ENCODE measurements around the gene SLC4A7.
"Not testable (repeated sequence)": the region's sequence is repeated elsewhere in the genome, so short reads cannot be mapped to it uniquely, and the experiment has no call there.

Gene SLC4A7
- total RNA-seq = 93.3 to 289 (median 165) reads per million in 9 experiments

DNA sequence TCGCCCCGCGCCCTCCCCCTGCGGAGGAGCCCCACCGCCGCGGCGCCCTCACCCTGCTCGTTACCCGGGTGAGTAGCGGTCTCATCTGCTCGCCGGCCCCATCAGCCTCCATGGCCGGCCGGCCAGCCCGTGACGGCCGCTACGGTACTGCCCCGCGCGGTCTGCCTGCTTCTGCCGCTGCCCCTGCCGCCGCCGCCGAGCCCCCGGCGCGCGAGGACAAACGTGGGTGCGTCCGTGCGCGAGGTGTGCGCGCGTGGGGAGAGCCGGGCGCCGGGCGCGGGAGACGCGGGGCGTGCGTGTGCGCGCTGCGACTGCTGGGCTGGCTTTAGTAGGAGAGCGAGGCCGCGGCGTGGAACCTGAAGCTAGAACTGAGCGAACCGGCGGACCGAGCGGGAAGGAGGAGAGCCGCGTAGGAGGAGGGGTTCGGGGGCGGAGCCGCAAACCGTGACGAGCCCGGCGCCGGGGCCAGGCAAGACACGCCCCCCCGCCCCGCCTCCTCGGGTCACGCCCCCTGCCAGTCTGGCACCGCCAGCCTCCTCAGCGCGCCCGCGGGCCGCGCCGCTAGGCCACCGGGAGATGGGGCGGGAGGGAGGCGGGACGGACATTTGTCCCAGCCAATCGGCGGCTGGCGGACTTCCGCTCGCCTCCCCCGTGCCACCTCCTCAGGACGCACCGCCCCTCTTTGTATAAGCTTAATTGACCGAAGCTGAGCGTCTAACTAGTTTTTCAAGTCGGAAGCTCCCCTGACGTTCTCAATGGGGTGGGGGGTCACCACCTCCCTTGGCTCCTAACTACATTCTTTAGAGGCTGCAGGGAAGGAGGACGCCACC, at the start of gene SLC4A7:
SLC4A7 (minus strand) TSS at position 370 of the 830 bp plus-strand sequence; CDS start at position 112, 258 bp downstream.
- H3K4me3 Mint-ChIP-seq = peak within 1 kb of the TSS; percentile 100
- no peaks in the 10 kb centered on the region for H3K9me3 Mint-ChIP-seq
- no peaks in the 10 kb centered on the region for H3K27me3 Mint-ChIP-seq
- peak; percentile 98 to 99 (median 98) for DNase-seq
- peak; percentile 87 for ATAC-seq (replicated peaks)
- peak within 1 kb of the TSS; percentile 97 to 98 for H3K27ac Mint-ChIP-seq
- peaks cover 19% of the 10 kb centered on the region for H3K36me3 Mint-ChIP-seq (ENCODE audit: insufficient read depth)
- H3K4me1 Mint-ChIP-seq (ENCODE audit: low read depth in 2 of 2) = peaks cover 37 to 45% of the 10 kb centered on the region in 2 donors

DNA sequence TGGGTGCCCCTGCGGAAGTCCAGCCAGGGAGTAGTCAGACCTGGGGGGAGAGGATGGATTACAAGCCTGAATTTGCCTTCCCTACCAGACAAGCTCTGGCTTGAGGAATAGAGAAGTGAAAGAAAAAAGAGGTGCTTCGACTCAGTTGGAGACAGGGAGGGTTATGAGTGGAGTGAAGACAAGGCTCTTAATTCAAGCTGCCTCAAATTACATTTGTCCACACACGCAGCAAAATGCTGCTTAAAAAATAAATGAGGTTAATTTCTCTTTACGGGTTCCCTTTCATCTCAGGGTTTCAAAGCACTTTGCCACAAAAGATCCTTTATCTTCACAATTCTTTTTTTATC, 49.0 kb upstream of the SLC4A7 start:
- Mint-ChIP-seq H3K27me3 (no peaks in the 10 kb centered on the region), H3K4me3 (peak overlapping the region in 1 of 2 donors; percentile 79), H3K27ac (peak overlapping the region; percentile 98 to 99), H3K4me1 (ENCODE audit: low read depth in 2 of 2) (peaks cover 15 to 26% of the 10 kb centered on the region in 2 donors), H3K9me3 (no peaks in the 10 kb centered on the region), H3K36me3 (ENCODE audit: insufficient read depth) (peaks cover 14% of the 10 kb centered on the region)
- no peak for ATAC-seq (replicated peaks)
- DNase-seq = no peak

GRCh38 chr3:27532426-27533260, 48.5 kb upstream of the SLC4A7 start:
- ATAC-seq (replicated peaks) (no peak), DNase-seq (no peak)
- H3K9me3 Mint-ChIP-seq = no peaks in the 10 kb centered on the region

DNA sequence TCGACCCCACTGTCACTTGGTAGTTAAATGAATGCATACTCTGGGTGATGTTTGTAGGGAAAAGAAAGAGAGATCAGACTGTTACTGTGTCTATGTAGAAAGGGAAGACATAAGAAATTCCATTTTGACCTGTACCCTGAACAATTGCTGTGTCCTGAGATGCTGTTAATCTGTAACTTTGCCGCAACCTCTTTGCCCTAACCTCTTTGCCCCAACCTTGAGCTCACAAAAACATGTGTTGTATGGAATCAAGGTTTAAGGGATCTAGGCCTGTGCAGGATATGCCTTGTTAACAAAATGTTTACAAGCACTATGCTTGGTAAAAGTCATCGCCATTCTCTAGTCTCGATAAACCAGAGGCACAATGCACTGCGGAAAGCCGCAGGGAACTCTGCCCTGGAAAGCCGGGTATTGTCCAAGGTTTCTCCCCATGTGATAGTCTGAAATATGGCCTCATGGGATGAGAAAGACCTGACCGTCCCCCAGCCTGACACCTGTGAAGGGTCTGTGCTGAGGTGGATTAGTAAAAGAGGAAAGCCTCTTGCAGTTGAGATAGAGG, 47.1 kb upstream of the SLC4A7 start:
- peaks cover 14% of the 10 kb centered on the region for H3K36me3 Mint-ChIP-seq (ENCODE audit: insufficient read depth)
- peak overlapping the region in 1 of 2 donors; percentile 14 for H3K27ac Mint-ChIP-seq
- H3K9me3 Mint-ChIP-seq; H3K27me3 Mint-ChIP-seq; DNase-seq; ATAC-seq (replicated peaks); H3K4me3 Mint-ChIP-seq: not testable (repeated sequence)
- H3K4me1 Mint-ChIP-seq (ENCODE audit: low read depth in 2 of 2) = peaks cover 15 to 35% of the 10 kb centered on the region in 2 donors

More at GRCh38 chr3:27532426-27533260, 48.5 kb upstream of the SLC4A7 start:
- peaks cover 15 to 26% of the 10 kb centered on the region in 2 donors for H3K4me1 Mint-ChIP-seq (ENCODE audit: low read depth in 2 of 2)
- no peak overlapping the region for H3K4me3 Mint-ChIP-seq
- H3K36me3 Mint-ChIP-seq (ENCODE audit: insufficient read depth) = peaks cover 14% of the 10 kb centered on the region
- H3K27ac Mint-ChIP-seq = peak overlapping the region; percentile 98 to 99
- H3K27me3 Mint-ChIP-seq = no peaks in the 10 kb centered on the region

DNA sequence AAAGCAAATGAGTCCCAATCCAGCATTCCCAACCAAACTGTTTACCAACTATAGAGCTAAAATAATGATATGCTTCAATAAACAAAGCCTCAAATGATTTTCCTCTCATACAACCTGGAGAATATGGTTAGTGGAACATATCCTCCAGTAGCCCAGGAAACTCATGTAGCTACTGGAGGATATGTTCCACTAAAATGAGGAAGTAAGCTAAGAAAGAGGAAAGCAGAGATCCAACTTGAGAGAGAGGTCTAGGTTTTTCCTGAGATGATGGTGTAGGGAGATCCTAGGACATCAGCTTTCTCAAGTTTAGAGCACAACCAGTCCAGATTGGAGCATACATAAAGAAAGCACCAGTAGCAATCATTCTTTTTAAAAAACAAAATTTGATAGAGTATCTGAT, 44.6 kb upstream of the SLC4A7 start:
- Mint-ChIP-seq H3K9me3 (no peaks in the 10 kb centered on the region), H3K36me3 (ENCODE audit: insufficient read depth) (no peaks in the 10 kb centered on the region)
- no peak for ATAC-seq (replicated peaks)

GRCh38 chr3:27526614-27527315, 42.6 kb upstream of the SLC4A7 start:
- Mint-ChIP-seq H3K36me3 (ENCODE audit: insufficient read depth) (no peaks in the 10 kb centered on the region), H3K27me3 (no peaks in the 10 kb centered on the region), H3K9me3 (no peaks in the 10 kb centered on the region), H3K4me1 (ENCODE audit: low read depth in 2 of 2) (peaks cover 0 to 12% of the 10 kb centered on the region in 2 donors), H3K4me3 (peak overlapping the region; percentile 36 to 64), H3K27ac (peak overlapping the region; percentile 68 to 93)
- ATAC-seq (replicated peaks) (peak; percentile 62), DNase-seq (no peak)

More for the DNA sequence above, 44.6 kb upstream of the SLC4A7 start:
- Mint-ChIP-seq H3K4me3 (no peak overlapping the region), H3K4me1 (ENCODE audit: low read depth in 2 of 2) (peaks cover 5 to 20% of the 10 kb centered on the region in 2 donors), H3K27ac (no peak overlapping the region), H3K27me3 (no peaks in the 10 kb centered on the region)
- no peak for DNase-seq

- no peaks in the 10 kb centered on the region for H3K36me3 Mint-ChIP-seq (ENCODE audit: insufficient read depth)
Observed at GRCh38 chr3:27521872-27522265, 37.7 kb upstream of the SLC4A7 start.

DNA sequence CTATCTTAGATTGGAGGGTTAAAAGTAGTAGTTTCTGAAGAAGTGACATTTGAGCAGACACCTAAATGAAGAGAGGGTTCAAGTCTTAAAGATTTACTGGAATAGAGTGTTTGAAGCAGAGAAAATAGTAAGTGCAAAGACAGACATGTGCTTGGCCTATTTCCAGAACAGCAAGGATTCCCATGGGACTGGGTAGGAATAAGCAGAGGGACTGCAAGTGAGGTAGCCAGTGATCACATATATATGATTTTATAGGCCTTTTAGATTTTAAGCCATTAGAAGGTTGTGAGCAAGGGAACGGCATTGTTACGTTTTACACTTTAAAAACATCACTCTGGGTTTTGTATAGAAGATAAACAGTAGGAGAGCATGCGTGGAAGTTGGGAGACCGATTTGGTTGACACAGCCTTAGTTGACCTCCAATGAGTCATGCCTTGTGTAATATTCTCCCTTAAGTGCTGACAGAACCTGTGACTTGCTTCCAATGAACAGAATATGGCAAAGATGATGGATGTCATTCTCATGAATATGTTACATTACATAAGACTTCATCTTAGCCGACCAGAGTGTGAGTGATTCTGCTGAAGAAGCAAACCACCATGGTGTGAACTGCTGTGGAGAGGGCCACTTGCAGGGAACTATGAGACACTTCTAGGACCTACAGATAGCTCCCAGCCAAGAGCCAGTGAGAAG, 37.1 kb upstream of the SLC4A7 start:
- H3K27me3 Mint-ChIP-seq = no peaks in the 10 kb centered on the region
- no peaks in the 10 kb centered on the region for H3K9me3 Mint-ChIP-seq
- ATAC-seq (replicated peaks) (peak; percentile 29), DNase-seq (no peak)
- H3K36me3 Mint-ChIP-seq (ENCODE audit: insufficient read depth) = no peaks in the 10 kb centered on the region
- H3K4me1 Mint-ChIP-seq (ENCODE audit: low read depth in 2 of 2) = no peaks in the 10 kb centered on the region
- H3K4me3 Mint-ChIP-seq = no peak overlapping the region
- H3K27ac Mint-ChIP-seq = no peak overlapping the region

More at GRCh38 chr3:27521872-27522265, 37.7 kb upstream of the SLC4A7 start:
- DNase-seq (no peak), ATAC-seq (replicated peaks) (no peak)
- Mint-ChIP-seq H3K27ac (no peak overlapping the region), H3K4me3 (no peak overlapping the region), H3K4me1 (ENCODE audit: low read depth in 2 of 2) (peaks cover 0 to 1% of the 10 kb centered on the region in 2 donors), H3K9me3 (no peaks in the 10 kb centered on the region), H3K27me3 (no peaks in the 10 kb centered on the region)

GRCh38 chr3:27511724-27512422, 27.7 kb upstream of the SLC4A7 start:
- Mint-ChIP-seq H3K27me3 (no peaks in the 10 kb centered on the region), H3K27ac (no peak overlapping the region), H3K4me3 (no peak overlapping the region), H3K36me3 (ENCODE audit: insufficient read depth) (peaks cover 2% of the 10 kb centered on the region), H3K9me3 (no peaks in the 10 kb centered on the region), H3K4me1 (ENCODE audit: low read depth in 2 of 2) (peaks cover 0 to 3% of the 10 kb centered on the region in 2 donors)
- no peak for ATAC-seq (replicated peaks)
- DNase-seq = no peak

GRCh38 chr3:27509376-27509775, 25.2 kb upstream of the SLC4A7 start:
- no peaks in the 10 kb centered on the region for H3K27me3 Mint-ChIP-seq
- no peak for DNase-seq
- H3K4me1 Mint-ChIP-seq (ENCODE audit: low read depth in 2 of 2) = peaks cover 0 to 3% of the 10 kb centered on the region in 2 donors
- ATAC-seq (replicated peaks) = no peak
- no peak overlapping the region for H3K27ac Mint-ChIP-seq
- H3K36me3 Mint-ChIP-seq (ENCODE audit: insufficient read depth) = peaks cover 2% of the 10 kb centered on the region
- H3K9me3 Mint-ChIP-seq = no peaks in the 10 kb centered on the region
- H3K4me3 Mint-ChIP-seq = no peak overlapping the region

- Mint-ChIP-seq H3K4me3 (no peak overlapping the region), H3K27me3 (no peaks in the 10 kb centered on the region), H3K36me3 (ENCODE audit: insufficient read depth) (peaks cover 2% of the 10 kb centered on the region), H3K4me1 (ENCODE audit: low read depth in 2 of 2) (peaks cover 0 to 3% of the 10 kb centered on the region in 2 donors), H3K9me3 (no peaks in the 10 kb centered on the region), H3K27ac (no peak overlapping the region)
- DNase-seq (no peak), ATAC-seq (replicated peaks) (no peak)
Observed at GRCh38 chr3:27508424-27508823, 24.2 kb upstream of the SLC4A7 start.
